ENCODE results near the gene LENG8.

The LENG8 gene

GRCh38 chr19:54448774-54449700 is at the start of gene LENG8:
LENG8 (plus strand) TSS chr19:54449199; CDS start chr19:54451345, 2,146 bp downstream.
- DNase-seq = peak; percentile 99

GRCh38 chr19:54400913-54401312 is 48.1 kb upstream of the LENG8 start:
- no peak for DNase-seq

DNA sequence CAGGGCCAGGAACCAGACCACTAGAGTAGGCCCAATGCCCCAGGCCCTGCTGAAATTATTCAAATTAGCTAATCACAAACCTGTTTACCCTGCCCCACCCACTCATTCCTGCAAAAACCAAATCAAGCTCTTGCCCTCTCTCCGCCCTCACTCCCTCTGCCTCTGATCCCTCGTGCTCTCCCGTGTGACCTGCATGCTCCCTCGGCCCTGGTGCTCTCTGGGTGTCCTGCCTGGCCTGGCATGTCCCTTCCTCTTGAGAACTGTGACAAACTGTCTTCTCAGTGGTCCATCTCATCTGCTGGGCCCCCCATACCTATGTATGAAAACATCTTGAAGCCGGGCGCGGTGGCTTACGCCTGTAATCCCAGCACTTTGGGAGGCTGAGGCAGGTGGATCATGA is 45.9 kb upstream of the LENG8 start:
- no peak for DNase-seq

DNA sequence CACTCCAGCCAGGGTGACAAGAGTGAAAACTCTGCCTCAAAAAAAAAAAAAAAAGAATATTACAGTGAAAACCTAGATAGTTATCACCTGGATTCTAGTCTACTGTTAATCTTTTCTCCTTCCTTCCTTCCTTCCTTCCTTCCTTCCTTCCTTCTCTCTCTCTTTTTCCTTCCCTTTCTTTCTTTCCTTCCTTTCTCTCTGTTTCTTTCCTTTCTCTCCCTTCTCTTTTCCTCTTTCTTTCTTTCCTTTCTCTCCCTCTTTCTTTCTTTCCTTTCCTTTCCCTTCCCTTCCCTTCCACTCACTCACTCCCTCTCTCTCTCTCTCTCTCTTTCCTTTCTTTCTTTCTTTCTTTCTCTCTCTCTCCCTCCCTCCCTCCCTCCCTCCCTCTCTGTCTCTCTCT is 43.4 kb upstream of the LENG8 start:
- no peak for DNase-seq

GRCh38 chr19:54407780-54408179 is 41.2 kb upstream of the LENG8 start:
- DNase-seq = no peak

GRCh38 chr19:54408456-54409026 is 40.5 kb upstream of the LENG8 start:
- DNase-seq = no peak

DNA sequence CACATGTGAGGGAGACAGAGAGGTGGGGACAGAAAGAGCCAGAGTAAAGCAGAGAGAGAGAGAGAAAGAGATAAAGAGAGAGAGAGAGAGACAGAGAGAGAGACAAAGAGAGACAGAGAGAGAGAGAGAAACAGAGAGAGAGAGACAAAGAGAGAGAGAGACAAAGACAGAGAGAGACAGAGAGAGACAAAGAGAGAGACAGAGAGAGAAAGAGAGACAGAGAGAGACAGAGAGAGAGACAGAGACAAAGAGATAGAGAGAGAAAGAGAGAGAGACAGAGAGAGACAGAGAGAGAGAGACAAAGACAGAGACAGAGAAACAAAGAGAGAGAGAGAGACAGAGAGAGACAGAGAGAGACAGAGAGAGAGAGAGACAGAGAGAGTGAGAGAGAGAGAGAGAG is 38.0 kb upstream of the LENG8 start:
- DNase-seq = no peak

GRCh38 chr19:54412877-54413276 is 36.1 kb upstream of the LENG8 start:
- no peak for DNase-seq

GRCh38 chr19:54414156-54414555 is 34.8 kb upstream of the LENG8 start:
- no peak for DNase-seq

- DNase-seq = no peak
Measured at GRCh38 chr19:54415208-54415900, 33.6 kb upstream of the LENG8 start, which contains the start of gene TTYH1. TTYH1 (plus strand) TSS chr19:54415464; CDS start chr19:54415553, 89 bp downstream.

GRCh38 chr19:54415901-54416673 is 32.9 kb upstream of the LENG8 start:
- DNase-seq = no peak

DNA sequence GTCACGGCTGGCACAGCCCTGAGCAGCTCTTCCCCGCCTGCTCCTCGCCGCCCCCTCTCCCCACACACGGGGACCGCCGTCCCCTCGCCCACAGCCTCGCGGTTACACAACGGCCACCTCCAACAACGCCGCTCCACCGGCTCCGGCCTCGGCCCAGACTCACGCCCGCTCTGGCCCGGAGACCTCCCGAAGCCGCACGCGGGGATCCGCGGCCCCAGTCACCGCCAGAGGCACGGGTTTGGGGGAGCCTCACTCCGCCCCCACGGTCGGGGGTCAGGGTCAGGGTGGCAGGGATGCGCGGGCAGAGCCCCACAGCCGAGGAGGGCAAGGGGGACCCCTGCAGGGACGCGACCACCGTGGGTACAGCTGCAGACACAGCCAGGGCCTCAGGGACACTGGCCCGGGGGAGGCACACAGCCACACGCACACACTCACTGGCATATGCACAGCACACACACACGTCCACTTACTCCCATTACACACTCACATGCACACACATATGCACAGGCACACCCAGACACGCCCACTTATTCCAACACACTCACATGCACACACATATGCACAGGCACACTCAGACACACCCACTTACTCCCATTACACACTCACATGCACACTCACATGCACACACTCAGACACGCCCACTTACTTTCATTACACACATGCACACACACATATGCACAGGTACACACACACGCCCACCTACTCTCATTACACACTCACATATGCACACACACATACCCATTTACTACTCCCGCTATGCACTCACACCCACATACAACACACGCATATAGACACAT is 32.1 kb upstream of the LENG8 start:
- DNase-seq = no peak

DNA sequence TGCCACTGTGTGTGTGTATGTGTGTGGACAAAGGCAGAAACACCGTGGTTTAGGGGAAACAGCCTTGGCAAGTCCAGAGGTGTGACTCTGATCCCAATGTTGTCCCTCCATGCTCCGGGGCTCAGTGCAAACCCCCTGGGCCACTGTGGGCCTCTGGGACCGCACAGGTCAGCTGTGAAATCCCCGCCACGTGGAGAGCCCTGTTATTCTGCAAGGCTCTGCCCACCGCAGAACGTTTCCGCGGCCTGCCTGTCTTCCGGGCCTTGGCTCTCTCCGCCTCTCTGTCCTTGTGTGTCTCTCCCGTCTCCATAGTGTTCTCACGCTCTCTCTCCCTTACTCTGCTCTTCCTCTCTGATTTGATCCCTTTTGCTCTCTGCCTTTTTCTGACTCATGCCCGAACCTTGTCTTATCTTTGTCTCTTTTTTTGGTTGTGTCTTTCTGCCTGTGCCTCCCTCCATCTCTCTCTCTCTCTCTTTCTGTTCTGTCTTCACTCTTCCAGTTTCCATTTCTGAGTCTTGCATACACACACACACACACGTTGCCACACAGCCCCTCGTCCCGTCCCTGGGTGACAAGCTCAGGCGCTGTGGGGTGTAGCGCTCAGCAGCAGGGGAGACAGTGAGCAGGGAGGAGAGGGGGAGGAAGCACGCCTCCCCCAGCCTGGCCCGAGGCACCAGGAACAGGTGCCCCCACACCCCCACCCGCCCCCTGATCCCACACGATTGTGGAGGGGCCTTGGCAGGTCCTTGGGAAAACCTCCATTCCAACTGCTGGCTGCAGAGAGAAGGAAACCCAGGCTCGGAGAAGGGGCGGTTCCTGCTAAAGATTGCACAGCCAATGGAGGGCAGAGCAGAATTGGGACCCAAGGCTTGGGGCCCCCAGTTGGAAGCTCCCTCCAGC is 30.7 kb upstream of the LENG8 start:
- DNase-seq = peak; percentile 58

DNA sequence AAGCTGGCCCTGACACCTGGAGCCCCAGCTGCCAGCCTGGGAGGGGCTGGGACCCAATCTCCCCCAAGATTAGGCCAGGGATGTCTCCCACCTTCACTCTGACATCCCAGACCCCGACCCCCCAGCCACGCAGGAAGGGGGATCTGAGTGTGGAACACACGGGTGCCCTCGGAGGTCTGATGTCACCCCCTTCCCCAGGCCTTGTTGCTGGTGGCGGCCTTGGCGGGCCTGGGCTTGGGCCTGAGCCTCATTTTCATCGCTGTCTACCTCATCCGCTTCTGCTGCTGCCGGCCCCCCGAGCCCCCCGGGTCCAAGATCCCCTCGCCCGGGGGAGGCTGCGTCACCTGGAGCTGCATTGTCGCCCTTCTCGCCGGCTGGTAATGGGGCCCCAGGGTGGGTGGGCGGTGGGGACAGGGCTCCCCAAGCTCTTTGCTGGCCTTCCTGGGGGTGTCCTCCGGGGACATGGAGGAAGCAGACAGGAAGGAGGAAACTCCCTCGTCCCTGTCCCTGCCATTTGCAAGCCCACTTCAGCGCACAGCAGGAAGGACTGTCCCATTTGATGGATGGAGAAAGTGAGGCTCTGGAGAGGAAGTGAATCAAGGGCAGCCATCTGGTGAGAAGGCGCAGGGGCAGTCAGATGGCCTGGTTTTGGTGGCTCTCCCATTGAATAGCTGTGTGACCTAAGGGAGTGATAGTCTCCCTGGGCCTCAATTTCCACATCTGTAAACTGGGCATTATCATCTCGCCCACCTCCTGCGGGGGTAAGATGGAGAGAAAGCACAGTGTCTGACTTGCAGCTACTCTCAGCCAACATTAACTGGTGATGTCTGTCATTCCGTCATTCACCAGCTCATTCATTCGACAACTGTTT is 29.8 kb upstream of the LENG8 start:
- no peak for DNase-seq

- DNase-seq = no peak
Measured at GRCh38 chr19:54420068-54420382, 29.0 kb upstream of the LENG8 start.

DNA sequence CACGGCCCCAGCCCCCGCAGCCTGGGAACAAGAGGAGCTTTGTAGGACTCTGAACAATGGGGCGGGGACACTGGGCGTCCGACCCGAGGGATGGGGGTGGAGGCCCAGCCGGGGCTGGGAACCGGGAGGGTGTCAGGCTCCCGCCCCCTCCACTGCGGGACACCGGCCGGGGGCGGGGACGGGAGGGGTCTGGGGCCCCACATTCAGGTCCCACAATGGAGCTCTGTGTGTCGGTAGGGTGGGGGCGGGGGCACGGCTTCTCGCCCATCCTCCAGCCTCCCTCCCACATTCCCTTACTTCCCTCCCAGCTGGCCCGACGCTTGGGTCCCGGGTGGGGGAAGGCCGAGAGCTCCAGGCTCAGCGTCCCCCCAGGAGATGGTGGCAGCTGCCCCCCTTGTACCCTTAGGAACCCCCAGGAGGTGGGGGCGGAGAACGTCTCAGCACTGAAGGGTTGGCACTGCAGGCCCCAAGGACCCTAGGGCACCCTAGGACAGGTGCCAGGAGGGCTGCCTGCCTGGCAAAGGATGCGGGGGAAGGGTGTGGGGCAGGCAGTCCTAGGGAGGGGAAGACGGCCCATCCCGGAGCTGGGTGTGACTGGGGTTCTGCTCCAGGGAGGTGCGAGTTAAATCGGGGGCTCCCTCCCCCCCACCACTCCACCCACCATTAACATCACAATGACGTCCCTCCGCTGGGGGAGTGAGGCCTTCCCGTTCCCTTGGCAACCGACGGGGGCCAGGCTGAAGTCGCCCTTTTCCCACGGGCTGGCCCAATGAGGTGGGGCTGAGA is 28.4 kb upstream of the LENG8 start:
- DNase-seq = no peak

DNA sequence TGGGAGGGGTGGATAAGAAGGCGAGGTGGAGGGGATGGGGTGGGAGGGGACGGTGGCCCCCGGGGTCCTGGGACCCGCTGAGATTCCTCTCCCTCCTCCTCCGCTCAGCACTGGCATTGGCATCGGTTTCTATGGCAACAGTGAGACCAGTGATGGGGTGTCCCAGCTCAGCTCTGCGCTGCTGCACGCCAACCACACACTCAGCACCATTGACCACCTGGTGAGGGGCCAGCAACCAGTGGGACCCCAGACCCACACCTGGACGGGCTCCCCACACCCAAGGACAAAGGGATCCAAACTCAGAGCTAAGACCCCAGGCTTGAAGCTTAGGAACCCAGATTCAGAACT is 27.9 kb upstream of the LENG8 start:
- no peak for DNase-seq

GRCh38 chr19:54421521-54421920 is 27.5 kb upstream of the LENG8 start:
- DNase-seq = no peak

- DNase-seq = no peak
Measured at GRCh38 chr19:54422136-54422535, 26.9 kb upstream of the LENG8 start.

Data from inflammatory macrophage treated with lipopolysaccharide for 4 hours (primary cell).